Testis (tissue), 2 donors: ENCODE results near the gene IGF1R.

Experiments used
- CTCF ChIP-seq, 3 experiments: fragments of 450-650 bp in 2 of 3; fragments of 200-600 bp in 1 of 3; sonication (generic) in 1 of 3; IDR thresholded peaks; one replicate each; pipeline ENCODE4 v1.5.1; 2016 to 2019; ENCODE audit warnings: antibody characterized with exemption in 3 of 3, mild to moderate bottlenecking in 2 of 3, moderate library complexity in 1 of 3
- POLR2A ChIP-seq: fragments of 450-650 bp; IDR thresholded peaks from one replicate; pipeline ENCODE4 v1.6.1; 2017; ENCODE audit warnings: antibody characterized with exemption, mild to moderate bottlenecking, moderate library complexity

- no peak for TF ChIP-seq CTCF (IDR thresholded peaks at IDR 0.05)
- TF ChIP-seq POLR2A = no peak
Observed at GRCh38 chr15:99009741-99010330, 361.5 kb downstream of the IGF1R start.
